Ishikawa (cell line): ENCODE measurements around the gene TLE7.

ENCODE experiments used
- CEBPB ChIP-seq: IDR thresholded peaks from 2 replicates; pipeline ENCODE4 v1.6.1; 2012
- CREB1 ChIP-seq: IDR thresholded peaks from 2 replicates; pipeline ENCODE4 v1.6.1; 2012; ENCODE audit warnings: low read depth
- EGR1 ChIP-seq: IDR thresholded peaks from 2 replicates; pipeline ENCODE4 v1.6.1; 2012
- EP300 ChIP-seq: IDR thresholded peaks from 2 replicates; pipeline ENCODE4 v1.6.1; 2012; ENCODE audit warnings: borderline replicate concordance
- FOXM1 ChIP-seq: IDR thresholded peaks from 2 replicates; pipeline ENCODE4 v1.6.1; 2012; ENCODE audit warnings: low read depth, borderline replicate concordance
- MAX ChIP-seq: IDR thresholded peaks from 2 replicates; pipeline ENCODE4 v1.6.1; 2012
- NFIC ChIP-seq: IDR thresholded peaks from 2 replicates; pipeline ENCODE4 v1.6.1; 2012
- RAD21 ChIP-seq: IDR thresholded peaks from 2 replicates; pipeline ENCODE4 v1.6.1; 2012; ENCODE audit warnings: low read depth
- TAF1 ChIP-seq: IDR thresholded peaks from 2 replicates; pipeline ENCODE4 v1.6.1; 2012; ENCODE audit warnings: low read depth, mild to moderate bottlenecking
- TCF12 ChIP-seq: IDR thresholded peaks from 2 replicates; pipeline ENCODE4 v1.6.1; 2012; ENCODE audit warnings: low read depth
- TEAD4 ChIP-seq: IDR thresholded peaks from 2 replicates; pipeline ENCODE4 v1.6.1; 2012
- USF1 ChIP-seq: IDR thresholded peaks from 2 replicates; pipeline ENCODE4 v1.6.1; 2012
- YY1 ChIP-seq: IDR thresholded peaks from 2 replicates; pipeline ENCODE4 v1.6.1; 2012; ENCODE audit warnings: low read depth
- ZBTB7A ChIP-seq: IDR thresholded peaks from 2 replicates; pipeline ENCODE4 v1.6.1; 2012; ENCODE audit warnings: low read depth
- TF ChIP-seq, protein P1 (sequence below): IDR thresholded peaks from 2 replicates; pipeline ENCODE4 v1.6.1; 2012; ENCODE audit warnings: low read depth, mild to moderate bottlenecking

The TLE7 gene

GRCh38 chr16:71399801-71400563, 41.9 kb downstream of the TLE7 start:
- TF ChIP-seq CREB1 (no peak), NFIC (no peak), TCF12 (no peak), EP300 (no peak), MAX (no peak), RAD21 (no peak), TEAD4 (no peak), TAF1 (no peak), USF1 (no peak), YY1 (no peak), EGR1 (no peak), ZBTB7A (no peak), FOXM1 (no peak), CEBPB (no peak)
- TF ChIP-seq, protein P1, sequence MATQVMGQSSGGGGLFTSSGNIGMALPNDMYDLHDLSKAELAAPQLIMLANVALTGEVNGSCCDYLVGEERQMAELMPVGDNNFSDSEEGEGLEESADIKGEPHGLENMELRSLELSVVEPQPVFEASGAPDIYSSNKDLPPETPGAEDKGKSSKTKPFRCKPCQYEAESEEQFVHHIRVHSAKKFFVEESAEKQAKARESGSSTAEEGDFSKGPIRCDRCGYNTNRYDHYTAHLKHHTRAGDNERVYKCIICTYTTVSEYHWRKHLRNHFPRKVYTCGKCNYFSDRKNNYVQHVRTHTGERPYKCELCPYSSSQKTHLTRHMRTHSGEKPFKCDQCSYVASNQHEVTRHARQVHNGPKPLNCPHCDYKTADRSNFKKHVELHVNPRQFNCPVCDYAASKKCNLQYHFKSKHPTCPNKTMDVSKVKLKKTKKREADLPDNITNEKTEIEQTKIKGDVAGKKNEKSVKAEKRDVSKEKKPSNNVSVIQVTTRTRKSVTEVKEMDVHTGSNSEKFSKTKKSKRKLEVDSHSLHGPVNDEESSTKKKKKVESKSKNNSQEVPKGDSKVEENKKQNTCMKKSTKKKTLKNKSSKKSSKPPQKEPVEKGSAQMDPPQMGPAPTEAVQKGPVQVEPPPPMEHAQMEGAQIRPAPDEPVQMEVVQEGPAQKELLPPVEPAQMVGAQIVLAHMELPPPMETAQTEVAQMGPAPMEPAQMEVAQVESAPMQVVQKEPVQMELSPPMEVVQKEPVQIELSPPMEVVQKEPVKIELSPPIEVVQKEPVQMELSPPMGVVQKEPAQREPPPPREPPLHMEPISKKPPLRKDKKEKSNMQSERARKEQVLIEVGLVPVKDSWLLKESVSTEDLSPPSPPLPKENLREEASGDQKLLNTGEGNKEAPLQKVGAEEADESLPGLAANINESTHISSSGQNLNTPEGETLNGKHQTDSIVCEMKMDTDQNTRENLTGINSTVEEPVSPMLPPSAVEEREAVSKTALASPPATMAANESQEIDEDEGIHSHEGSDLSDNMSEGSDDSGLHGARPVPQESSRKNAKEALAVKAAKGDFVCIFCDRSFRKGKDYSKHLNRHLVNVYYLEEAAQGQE = no peak

- TF ChIP-seq TAF1 = no peak
- no peak for TF ChIP-seq CREB1
- TF ChIP-seq EGR1 = no peak
- TF ChIP-seq, protein P1 = no peak
- no peak for TF ChIP-seq CEBPB
- no peak for TF ChIP-seq RAD21
- TF ChIP-seq TEAD4 = no peak
- no peak for TF ChIP-seq FOXM1
- TF ChIP-seq NFIC = no peak
- TF ChIP-seq YY1 = no peak
- no peak for TF ChIP-seq ZBTB7A
- no peak for TF ChIP-seq EP300
- TF ChIP-seq USF1 = no peak
- TF ChIP-seq MAX = no peak
- no peak for TF ChIP-seq TCF12
Measured at GRCh38 chr16:71396594-71396993, 45.3 kb downstream of the TLE7 start.

GRCh38 chr16:71389330-71389729, 52.5 kb downstream of the TLE7 start:
- TF ChIP-seq NFIC (no peak), EGR1 (no peak), TEAD4 (no peak), EP300 (no peak), RAD21 (no peak), CREB1 (no peak), CEBPB (no peak), ZBTB7A (no peak), TCF12 (no peak), YY1 (no peak), MAX (no peak), TAF1 (no peak), FOXM1 (no peak), USF1 (no peak)
- TF ChIP-seq, protein P1 = no peak
